ENCODE results near the gene DLG4. TPM values are rescaled to one million over a fixed set of nuclear protein-coding genes. Genes with fewer than 3 reads are reported as not detected.
"Not testable (repeated sequence)": the region's sequence is repeated elsewhere in the genome, so short reads cannot be mapped to it uniquely, and the experiment has no call there.

Gene DLG4
- total RNA-seq, 2 experiments from 2014 or later: 15.4 to 27.3 TPM

- Histone ChIP-seq H3K36me3 (ENCODE audit: insufficient read depth, low read length) (no peaks in the 10 kb centered on the region), H3K9me3 (ENCODE audit: low read length) (peaks cover 8% of the 10 kb centered on the region), H3K27ac (ENCODE audit: low read depth, low read length, poor library complexity, severe bottlenecking) (no peak overlapping the region), H3K4me3 (ENCODE audit: low read depth, low read length, poor library complexity, severe bottlenecking) (no peak overlapping the region), H4K20me1 (ENCODE audit: insufficient read depth, low read length) (no peaks in the 10 kb centered on the region), H3K4me2 (ENCODE audit: low read length) (no peak overlapping the region), H3K79me2 (ENCODE audit: insufficient read depth, low read depth, low read length) (no peaks in the 10 kb centered on the region), H3K9me2 (ENCODE audit: insufficient read depth, low read length) (no peaks in the 10 kb centered on the region), H3K4me1 (ENCODE audit: insufficient read depth, low read length, poor library complexity, severe bottlenecking) (peaks cover 10% of the 10 kb centered on the region), H2AFZ (ENCODE audit: low read length) (no peak overlapping the region)
- ChIA-PET CTCF (ENCODE audit: unreplicated experiment) (no interaction called here), POLR2A (no interaction called here)
- no TSS peak for BruUV-seq (replicated peaks)
- no peak for DNase-seq (ENCODE audit: low spot score)
- no peak for TF ChIP-seq EZH2phosphoT487 (IDR thresholded peaks at IDR 0.05; ENCODE audit: borderline replicate concordance, low read depth, low read length)
- TF ChIP-seq CTCF (conservative IDR thresholded peaks at IDR 0.05; ENCODE audit: low read length): no peak
- intact Hi-C loops (cut with micrococcal nuclease; ENCODE audit: unreplicated experiment): no loop called here
These were observed 44.9 kb downstream of the DLG4 start for GRCh38 chr17:7174603-7175326.

DNA sequence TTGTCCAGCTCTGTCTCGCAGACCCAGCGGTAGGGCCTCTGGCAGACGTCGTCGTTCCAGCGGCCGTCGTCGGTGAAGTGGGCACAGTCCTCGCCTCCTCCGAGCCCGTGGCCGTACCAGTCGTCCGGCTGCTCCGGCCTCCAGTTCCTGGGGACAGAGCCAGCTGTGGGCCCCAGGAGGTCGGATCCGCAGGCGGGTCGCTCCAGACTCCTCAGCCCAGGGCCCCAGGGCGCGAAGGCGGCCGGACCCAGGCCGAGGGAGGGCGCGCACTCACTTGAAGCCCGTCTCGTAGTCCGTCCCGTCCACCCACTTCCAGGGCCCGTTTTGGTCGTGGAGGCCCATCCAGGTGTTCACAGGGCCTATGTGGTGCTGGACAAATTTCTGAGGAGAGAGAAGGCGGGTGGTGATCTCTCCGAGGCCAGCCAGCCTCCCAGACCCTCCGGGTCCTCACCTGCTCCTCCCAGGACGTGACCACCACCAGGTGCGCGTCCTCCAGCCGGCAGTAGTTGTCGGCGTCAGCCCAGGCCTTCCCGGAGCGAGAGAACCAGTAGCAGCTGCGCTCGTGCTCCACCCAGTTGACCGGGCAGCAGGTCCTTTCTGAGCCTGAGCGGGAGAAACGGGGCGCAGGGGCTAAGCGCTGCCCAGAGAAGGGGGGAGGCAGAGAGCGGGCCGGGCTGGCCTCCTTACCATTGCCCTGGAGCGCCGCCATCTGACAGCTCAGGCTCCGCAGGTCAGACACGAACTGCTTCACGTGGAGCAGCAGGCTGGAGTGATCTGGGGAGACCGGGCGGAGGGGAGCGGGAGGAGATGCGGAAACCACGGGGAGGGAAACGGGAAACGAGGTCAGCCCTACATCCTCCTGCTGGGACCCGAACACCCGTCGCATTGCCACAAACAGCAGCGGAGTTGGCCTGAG lies 45.7 kb downstream of the DLG4 start:
- Histone ChIP-seq H3K36me3 (ENCODE audit: insufficient read depth, low read length) (no peaks in the 10 kb centered on the region), H3K4me1 (ENCODE audit: insufficient read depth, low read length, poor library complexity, severe bottlenecking) (peaks cover 10% of the 10 kb centered on the region), H3K27ac (ENCODE audit: low read depth, low read length, poor library complexity, severe bottlenecking) (no peak overlapping the region), H3K4me2 (ENCODE audit: low read length) (no peak overlapping the region), H3K79me2 (ENCODE audit: insufficient read depth, low read depth, low read length) (no peaks in the 10 kb centered on the region), H3K9me3 (ENCODE audit: low read length) (peaks cover 8% of the 10 kb centered on the region), H4K20me1 (ENCODE audit: insufficient read depth, low read length) (no peaks in the 10 kb centered on the region), H3K4me3 (ENCODE audit: low read depth, low read length, poor library complexity, severe bottlenecking) (no peak overlapping the region), H2AFZ (ENCODE audit: low read length) (no peak overlapping the region), H3K9me2 (ENCODE audit: insufficient read depth, low read length) (no peaks in the 10 kb centered on the region)
- no peak for TF ChIP-seq CTCF (conservative IDR thresholded peaks at IDR 0.05; ENCODE audit: low read length)
- TF ChIP-seq EZH2phosphoT487 (IDR thresholded peaks at IDR 0.05; ENCODE audit: borderline replicate concordance, low read depth, low read length): no peak
- intact Hi-C loops (cut with micrococcal nuclease; ENCODE audit: unreplicated experiment): no loop called here
- BruUV-seq (replicated peaks): no TSS peak
- ChIA-PET POLR2A (no interaction called here), CTCF (ENCODE audit: unreplicated experiment) (no interaction called here)
- DNase-seq (ENCODE audit: low spot score): no peak

- H3K4me2 ChIP-seq (ENCODE audit: low read length); H3K4me3 ChIP-seq (ENCODE audit: low read depth, low read length, poor library complexity, severe bottlenecking); H3K9me3 ChIP-seq (ENCODE audit: low read length); H3K9me2 ChIP-seq (ENCODE audit: insufficient read depth, low read length); BruUV-seq (replicated peaks); H3K4me1 ChIP-seq (ENCODE audit: insufficient read depth, low read length, poor library complexity, severe bottlenecking); CTCF ChIA-PET (ENCODE audit: unreplicated experiment); H3K79me2 ChIP-seq (ENCODE audit: insufficient read depth, low read depth, low read length); POLR2A ChIA-PET; H2AFZ ChIP-seq (ENCODE audit: low read length); intact Hi-C loops (cut with micrococcal nuclease; ENCODE audit: unreplicated experiment); H3K36me3 ChIP-seq (ENCODE audit: insufficient read depth, low read length); H3K27ac ChIP-seq (ENCODE audit: low read depth, low read length, poor library complexity, severe bottlenecking); DNase-seq (ENCODE audit: low spot score); H4K20me1 ChIP-seq (ENCODE audit: insufficient read depth, low read length): not testable (repeated sequence)
These were observed 47.0 kb downstream of the DLG4 start for GRCh38 chr17:7172522-7173191.

GRCh38 chr17:7169565-7169908 lies 50.1 kb downstream of the DLG4 start:
- H3K36me3 ChIP-seq (ENCODE audit: insufficient read depth, low read length); H3K27ac ChIP-seq (ENCODE audit: low read depth, low read length, poor library complexity, severe bottlenecking); BruUV-seq (replicated peaks); H2AFZ ChIP-seq (ENCODE audit: low read length); H3K79me2 ChIP-seq (ENCODE audit: insufficient read depth, low read depth, low read length); H4K20me1 ChIP-seq (ENCODE audit: insufficient read depth, low read length); POLR2A ChIA-PET; CTCF ChIA-PET (ENCODE audit: unreplicated experiment); H3K4me3 ChIP-seq (ENCODE audit: low read depth, low read length, poor library complexity, severe bottlenecking); H3K9me2 ChIP-seq (ENCODE audit: insufficient read depth, low read length); H3K4me1 ChIP-seq (ENCODE audit: insufficient read depth, low read length, poor library complexity, severe bottlenecking); intact Hi-C loops (cut with micrococcal nuclease; ENCODE audit: unreplicated experiment); DNase-seq (ENCODE audit: low spot score); H3K4me2 ChIP-seq (ENCODE audit: low read length); H3K9me3 ChIP-seq (ENCODE audit: low read length): not testable (repeated sequence)
